Hepatocyte (in vitro differentiated cells): ENCODE measurements around the gene CAPZA2.

ENCODE experiments used
- CTCF ChIP-seq: fragments of 200-600 bp; sonication (generic); IDR thresholded peaks from 2 replicates; pipeline ENCODE4 v1.5.1; 2016; ENCODE audit warnings: antibody characterized with exemption, mild to moderate bottlenecking; ENCODE audit not compliant: poor library complexity
- EZH2 ChIP-seq: fragments of 200-600 bp; sonication (generic); IDR thresholded peaks from 2 replicates; pipeline ENCODE4 v1.6.1; 2016; ENCODE audit warnings: antibody characterized with exemption, mild to moderate bottlenecking, borderline replicate concordance

- TF ChIP-seq CTCF (no peak), EZH2 (no peak)
Observed at GRCh38 chr7:116911801-116912200, 49.4 kb downstream of the CAPZA2 start.
